GM18502 (cell line): Measurements from ENCODE around the gene PPEF2.

Source experiments
- ATAC-seq: cut with Tn5 transposase; IDR thresholded peaks from one replicate; pipeline ENCODE4 v1.9.1; 2021; ENCODE audit warnings: mild to moderate bottlenecking; ENCODE audit not compliant: unreplicated experiment, poor library complexity

The PPEF2 gene

GRCh38 chr4:75904076-75904475 is 1.8 kb upstream of the PPEF2 start:
- no peak for ATAC-seq

DNA sequence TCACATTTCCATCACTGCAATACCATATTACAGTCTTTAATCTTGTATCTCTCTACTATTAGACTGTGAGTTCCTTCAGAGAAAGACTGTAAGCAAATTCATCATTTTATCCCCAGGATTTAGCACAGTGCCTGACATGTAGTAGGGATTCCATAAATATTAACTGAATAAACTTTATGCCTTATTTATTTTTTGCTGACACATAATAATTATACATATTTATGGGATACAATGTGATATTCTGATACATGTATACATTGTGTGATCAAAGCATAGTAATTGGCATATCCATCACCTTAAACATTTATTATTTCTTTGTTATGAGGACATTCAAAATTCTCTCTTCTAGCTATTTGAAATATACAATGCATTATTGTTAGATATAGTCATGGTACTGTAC is 3.7 kb downstream of the PPEF2 start:
- no peak for ATAC-seq

DNA sequence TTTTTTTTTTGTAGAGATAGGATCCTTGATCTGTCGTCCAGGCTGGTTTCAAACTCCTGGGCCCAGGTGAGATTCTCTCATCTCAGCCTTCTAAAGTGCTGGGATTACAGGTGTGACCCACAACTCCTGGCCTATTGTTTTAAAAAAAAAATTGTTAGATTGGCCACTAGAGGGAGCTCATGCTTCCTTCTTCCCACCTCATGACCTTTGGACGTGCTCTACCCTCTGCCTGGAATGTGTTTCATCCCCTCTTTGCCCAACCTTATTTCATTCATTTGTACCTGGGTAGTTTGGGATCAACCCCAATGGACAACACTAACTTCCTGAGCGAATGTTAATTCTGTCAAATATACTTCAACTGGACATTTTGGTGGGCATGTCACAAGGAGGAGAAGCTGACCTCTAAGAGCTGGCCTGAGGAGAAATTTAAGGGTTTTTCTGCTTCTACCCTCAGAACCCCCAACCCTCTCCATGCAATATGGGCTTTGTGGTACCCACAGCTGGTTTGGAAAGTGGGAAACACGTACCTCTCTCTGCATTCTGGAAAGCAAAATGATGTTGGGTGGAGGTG is 6.4 kb downstream of the PPEF2 start:
- no peak for ATAC-seq

DNA sequence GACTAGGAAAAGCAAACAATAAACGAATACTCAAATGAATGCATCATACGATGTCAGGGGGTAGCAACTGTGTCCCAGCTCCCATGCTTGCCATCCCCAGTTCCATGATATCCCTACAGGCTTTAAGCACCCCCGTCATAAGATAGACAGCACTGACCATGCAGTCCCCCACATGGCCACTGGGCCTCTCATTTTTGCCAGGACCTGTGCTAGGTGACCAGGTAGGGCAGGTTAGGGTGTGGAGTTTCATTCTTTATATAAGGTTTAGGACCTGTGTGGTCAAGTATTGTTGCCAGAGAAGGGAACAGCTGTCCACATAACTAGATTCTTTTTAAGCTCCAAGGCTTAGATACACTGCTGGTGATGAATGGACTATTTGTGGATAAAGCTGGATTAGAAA is 9.7 kb downstream of the PPEF2 start:
- no peak for ATAC-seq

GRCh38 chr4:75891611-75892010 is 10.6 kb downstream of the PPEF2 start:
- ATAC-seq: no peak

- no peak for ATAC-seq
Observed at GRCh38 chr4:75889537-75890199, 12.6 kb downstream of the PPEF2 start.

DNA sequence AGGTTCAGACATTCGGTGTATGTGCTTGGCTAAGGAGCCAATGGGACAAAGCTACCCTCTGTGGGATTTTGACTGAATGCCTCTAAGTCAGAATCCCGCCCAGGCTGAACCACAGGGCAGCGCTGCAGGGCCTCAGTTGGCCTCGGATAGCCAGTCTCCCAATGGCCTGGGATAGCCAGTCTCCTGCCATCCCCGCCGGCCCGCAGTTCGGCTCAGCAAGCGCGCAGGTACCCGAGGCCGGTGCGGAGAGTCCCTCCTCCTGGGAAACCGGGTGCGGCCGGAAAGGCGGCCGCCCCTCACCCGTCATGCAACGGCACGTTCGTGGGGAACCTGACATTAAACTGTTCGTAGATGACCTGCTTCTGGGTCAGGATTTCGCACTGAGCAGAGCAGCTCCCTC is 16.1 kb downstream of the PPEF2 start:
- no peak for ATAC-seq

DNA sequence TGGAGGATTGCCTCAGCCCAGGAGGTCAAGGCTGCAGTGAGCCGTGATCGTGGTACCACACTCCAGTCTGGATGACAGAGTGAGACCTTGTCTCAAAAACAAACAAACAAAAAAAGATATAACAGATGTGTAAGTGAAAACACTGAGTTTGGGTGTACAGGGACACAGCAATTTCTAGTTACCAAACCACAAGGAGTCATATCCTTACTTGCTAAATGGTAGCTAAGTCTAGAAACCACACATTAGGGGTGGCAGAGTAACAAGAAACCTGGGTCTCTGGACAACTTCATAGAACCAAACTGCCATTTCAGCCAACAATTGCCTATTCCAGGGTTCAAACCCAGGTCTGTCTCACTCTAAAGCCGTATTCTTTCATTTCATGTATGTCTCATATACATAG is 20.8 kb downstream of the PPEF2 start:
- ATAC-seq: no peak

DNA sequence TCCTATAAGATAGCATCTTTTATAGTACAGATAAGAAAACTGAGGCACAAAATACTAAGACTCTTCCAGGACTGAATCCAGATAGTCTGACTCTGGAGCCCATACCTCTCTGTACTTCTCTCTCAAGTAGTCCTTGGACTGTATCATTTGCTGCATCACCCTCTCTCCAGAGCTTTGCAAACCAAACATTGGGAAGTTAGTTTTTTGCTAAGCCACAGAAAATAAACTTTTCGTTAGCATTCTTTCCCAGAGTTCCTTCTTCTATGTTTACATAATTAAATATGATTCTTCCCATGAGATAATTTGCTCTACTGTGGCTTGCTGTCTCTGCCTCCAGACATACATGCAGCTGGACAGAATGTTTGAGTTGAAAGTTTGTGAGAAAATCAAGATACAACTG is 22.0 kb downstream of the PPEF2 start:
- no peak for ATAC-seq

- ATAC-seq: no peak
Observed at GRCh38 chr4:75878246-75878756, 24.0 kb downstream of the PPEF2 start.

GRCh38 chr4:75876218-75876617 is 26.0 kb downstream of the PPEF2 start:
- ATAC-seq: no peak

- ATAC-seq: no peak
Observed at GRCh38 chr4:75869100-75869499, 33.2 kb downstream of the PPEF2 start.

DNA sequence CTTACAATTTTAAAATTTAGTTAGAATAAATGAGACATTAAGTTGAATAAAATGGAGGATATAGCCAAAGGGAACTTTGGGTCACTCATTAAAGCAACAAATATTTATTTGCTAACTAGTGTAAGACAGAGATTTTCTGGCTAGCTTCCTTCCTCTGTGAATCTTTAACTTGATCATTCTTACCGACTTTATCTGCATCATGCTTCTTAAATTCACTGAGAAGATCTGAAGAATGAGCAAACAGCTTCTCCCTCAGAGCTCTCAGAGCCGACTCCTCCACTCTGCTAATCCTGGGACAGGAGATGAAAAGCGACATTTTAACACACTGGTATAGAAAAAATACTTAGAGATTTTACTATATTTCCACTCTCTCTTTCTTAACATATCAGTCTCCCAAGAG is 35.1 kb downstream of the PPEF2 start:
- no peak for ATAC-seq

- no peak for ATAC-seq
Observed at GRCh38 chr4:75860606-75861005, 41.6 kb downstream of the PPEF2 start.

DNA sequence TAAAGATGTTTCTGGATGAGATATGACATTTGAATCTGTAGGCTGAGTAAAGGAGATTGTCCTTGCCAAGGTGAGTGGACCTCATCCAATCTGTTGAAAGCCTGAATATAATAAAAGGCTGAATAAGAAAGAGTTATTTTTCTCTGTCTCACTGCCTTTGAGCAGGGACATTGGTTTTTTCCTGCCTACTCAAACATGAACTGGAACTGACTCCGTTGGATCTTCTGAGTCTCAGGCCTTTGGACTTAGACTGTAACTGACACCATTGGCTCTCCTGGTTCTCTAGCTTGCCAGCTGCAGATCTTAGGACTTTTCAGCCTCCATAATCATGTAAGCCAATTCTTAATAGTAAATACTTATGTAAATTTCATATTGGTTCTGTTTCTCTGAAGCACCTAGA is 43.5 kb downstream of the PPEF2 start:
- no peak for ATAC-seq

GRCh38 chr4:75849461-75849860 is 52.8 kb downstream of the PPEF2 start:
- ATAC-seq: no peak

- ATAC-seq: no peak
Observed at GRCh38 chr4:75848891-75849290, 53.4 kb downstream of the PPEF2 start.

- ATAC-seq: peak; percentile 68
Observed at GRCh38 chr4:75848171-75848760, 54.0 kb downstream of the PPEF2 start.

GRCh38 chr4:75845992-75846391 is 56.3 kb downstream of the PPEF2 start:
- ATAC-seq: no peak

DNA sequence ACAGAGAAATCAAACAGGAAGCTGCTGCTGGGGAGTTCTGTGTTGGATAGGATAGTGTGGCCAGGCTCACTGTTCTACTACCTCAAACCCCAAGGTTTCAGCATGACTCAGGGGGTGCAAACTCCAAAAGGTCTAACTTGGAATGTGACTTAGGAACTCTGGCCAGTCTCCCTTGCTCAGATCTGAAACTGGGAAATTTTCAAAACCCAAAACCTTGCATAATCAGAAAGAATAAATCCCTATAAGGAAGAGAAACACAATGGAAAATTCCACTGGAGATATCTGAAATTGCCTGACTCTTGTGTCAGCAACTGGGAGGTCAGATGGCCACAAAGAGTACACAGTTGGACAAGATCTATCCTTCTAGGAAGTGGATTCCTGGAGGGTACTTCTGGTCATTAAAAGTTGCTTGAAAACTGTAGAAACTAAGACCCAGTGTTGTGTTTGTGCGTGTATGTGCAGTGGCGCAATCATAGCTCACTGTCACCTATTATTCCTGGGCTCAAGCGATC is 58.0 kb downstream of the PPEF2 start:
- no peak for ATAC-seq

GRCh38 chr4:75843596-75843995 is 58.7 kb downstream of the PPEF2 start:
- no peak for ATAC-seq
